ENCODE data around the gene FAM24A. TPM values are rescaled to one million over a fixed set of nuclear protein-coding genes. Genes with fewer than 3 reads are reported as not detected.

The FAM24A gene
- total and polyA plus RNA-seq, 9 donors = not detected

- intact Hi-C loops (cut with DNase I) = no loop called here
- no peak overlapping the region for H3K27ac ChIP-seq
- no peaks in the 10 kb centered on the region for H3K36me3 ChIP-seq
- 78 to 81% (median 79%) methylated on average over 5 of the region's 5 CpGs for WGBS, 3 donors
- peaks cover 7% of the 10 kb centered on the region for H3K4me1 ChIP-seq (ENCODE audit: insufficient read depth)
- H3K4me3 ChIP-seq = no peak overlapping the region
- TF ChIP-seq EP300 (IDR thresholded peaks at IDR 0.05) (no peak), CTCF (IDR thresholded peaks at IDR 0.05) (no peak), POLR2A (IDR thresholded peaks at IDR 0.05) (no peak)
- DNase-seq = no peak
- H3K27me3 ChIP-seq = no peaks in the 10 kb centered on the region
- H3K9me3 ChIP-seq = no peaks in the 10 kb centered on the region
Measured at GRCh38 chr10:122957474-122957873, 47.1 kb downstream of the FAM24A start.

GRCh38 chr10:122962405-122962804 is 52.0 kb downstream of the FAM24A start:
- H3K9me3 ChIP-seq = no peaks in the 10 kb centered on the region
- no peak overlapping the region for H3K27ac ChIP-seq
- 60 to 79% (median 72%) methylated on average over 3 of the region's 3 CpGs for WGBS, 3 donors
- no peaks in the 10 kb centered on the region for H3K27me3 ChIP-seq
- no peaks in the 10 kb centered on the region for H3K4me1 ChIP-seq (ENCODE audit: insufficient read depth)
- intact Hi-C loops (cut with DNase I) = no loop called here
- no peak overlapping the region for H3K4me3 ChIP-seq
- DNase-seq = no peak
- no peak for TF ChIP-seq EP300 (IDR thresholded peaks at IDR 0.05)
- TF ChIP-seq POLR2A (IDR thresholded peaks at IDR 0.05) = no peak
- TF ChIP-seq CTCF (IDR thresholded peaks at IDR 0.05) = no peak
- H3K36me3 ChIP-seq = no peaks in the 10 kb centered on the region

Other genes with a start within 250 kb of the FAM24A start
- not detected for gene C10orf120, start 210.8 kb upstream of the FAM24A start, total RNA-seq
- not detected for gene C10orf120, start 210.8 kb upstream of the FAM24A start, polyA plus RNA-seq
- gene CUZD1, start 64.8 kb upstream of the FAM24A start, total RNA-seq = 1 to 10 TPM in 2 of 7 donors, under 1 TPM in 5; 0.45 to 2.9 (median 0.83) TPM
- gene CUZD1, start 64.8 kb upstream of the FAM24A start, polyA plus RNA-seq = under 1 TPM; 0.36 to 0.98 TPM
- 1 to 10 TPM; 1.8 to 4.2 (median 3.3) TPM for gene FAM24B, start 31.0 kb upstream of the FAM24A start, total RNA-seq
- 1 to 10 TPM; 2.3 to 2.8 TPM for gene FAM24B, start 31.0 kb upstream of the FAM24A start, polyA plus RNA-seq
- gene C10orf88, start 43.6 kb downstream of the FAM24A start, total RNA-seq = 1 to 10 TPM; 3.0 to 9.7 (median 7.2) TPM
- 1 to 10 TPM; 6.2 to 8.7 TPM for gene C10orf88, start 43.6 kb downstream of the FAM24A start, polyA plus RNA-seq
- 1 to 10 TPM; 2.1 to 6.1 (median 3.3) TPM for gene PSTK, start 69.8 kb downstream of the FAM24A start, total RNA-seq
- 1 to 10 TPM; 3.4 to 5.1 TPM for gene PSTK, start 69.8 kb downstream of the FAM24A start, polyA plus RNA-seq
- gene IKZF5, start 98.2 kb downstream of the FAM24A start, total RNA-seq = 10 to 100 TPM in 6 of 7 donors, 1 to 10 TPM in 1; 8.2 to 28.6 (median 20.5) TPM
- 10 to 100 TPM; 11.8 to 13.5 TPM for gene IKZF5, start 98.2 kb downstream of the FAM24A start, polyA plus RNA-seq
- gene ACADSB, start 98.4 kb downstream of the FAM24A start, total RNA-seq = 10 to 100 TPM; 10.5 to 26.6 (median 24.0) TPM
- 10 to 100 TPM in 1 of 2 donors, 1 to 10 TPM in 1; 8.8 to 25.3 TPM for gene ACADSB, start 98.4 kb downstream of the FAM24A start, polyA plus RNA-seq
- gene HMX3, start 225.4 kb downstream of the FAM24A start, total RNA-seq = under 1 TPM in 1 of 7 donors, not detected in 6; 0.23 TPM
- not detected for gene HMX3, start 225.4 kb downstream of the FAM24A start, polyA plus RNA-seq
- gene HMX2, start 237.5 kb downstream of the FAM24A start, total RNA-seq = not detected
- not detected for gene HMX2, start 237.5 kb downstream of the FAM24A start, polyA plus RNA-seq
- 10 to 100 TPM; 56.0 to 63.1 (median 61.6) TPM for gene BUB3, start 243.8 kb downstream of the FAM24A start, total RNA-seq
- gene BUB3, start 243.8 kb downstream of the FAM24A start, polyA plus RNA-seq = 10 to 100 TPM; 54.8 to 57.0 TPM